HepG2 (cell line): ENCODE measurements around the gene SFRP4. TPM values are rescaled to one million over a fixed set of nuclear protein-coding genes. Genes with fewer than 3 reads are reported as not detected.

Experiments used
- CERS6 ChIP-seq: sonication (generic); formaldehyde crosslinking; IDR thresholded peaks from 2 replicates; pipeline ENCODE4 v1.5.0; 2020; ENCODE audit warnings: missing genetic modification reagents
- CTCF ChIP-seq: sonication (generic); formaldehyde crosslinking; IDR thresholded peaks from 2 replicates; pipeline ENCODE4 v1.5.0; 2020; ENCODE audit warnings: mild to moderate bottlenecking, missing genetic modification reagents, moderate library complexity
- FOXP1 ChIP-seq, 2 experiments: fragments of 450-650 bp in 1 of 2; IDR thresholded peaks; 2 replicates each; pipeline ENCODE4 v1.6.1; 2017 to 2018; ENCODE audit warnings: antibody characterized with exemption in 1 of 2
- GFI1 ChIP-seq: sonication (generic); formaldehyde crosslinking; IDR thresholded peaks from 2 replicates; pipeline ENCODE4 v1.5.0; 2020; ENCODE audit warnings: missing genetic modification reagents, mild to moderate bottlenecking, borderline replicate concordance
- MNT ChIP-seq: fragments of 450-650 bp; IDR thresholded peaks from 2 replicates; pipeline ENCODE4 v1.6.1; 2016
- PAX8 ChIP-seq: sonication (generic); formaldehyde crosslinking; IDR thresholded peaks from 2 replicates; pipeline ENCODE4 v1.8.0; 2022; ENCODE audit warnings: mild to moderate bottlenecking, missing genetic modification reagents, borderline replicate concordance
- POLR2A ChIP-seq, 2 experiments: IDR thresholded peaks; 2 replicates each; pipeline ENCODE4 v1.6.1; 2011; ENCODE audit warnings: low read depth in 2 of 2, low read length in 2 of 2, mild to moderate bottlenecking in 1 of 2, moderate library complexity in 1 of 2; ENCODE audit not compliant: insufficient read depth in 1 of 2
- PTBP1 ChIP-seq: fragments of 200-400 bp; formaldehyde crosslinking; IDR thresholded peaks from 2 replicates; pipeline ENCODE4 v1.6.1; 2018; ENCODE audit warnings: low read length, low read depth; ENCODE audit not compliant: poor library complexity, severe bottlenecking
- SIX4 ChIP-seq: sonication (generic); formaldehyde crosslinking; IDR thresholded peaks from 2 replicates; pipeline ENCODE4 v1.4.0; 2020; ENCODE audit warnings: missing genetic modification reagents
- SNRNP70 ChIP-seq: fragments of 200-400 bp; formaldehyde crosslinking; IDR thresholded peaks from 2 replicates; pipeline ENCODE4 v1.6.1; 2017; ENCODE audit warnings: mild to moderate bottlenecking, low read depth, low read length, moderate library complexity
- STAG1 ChIP-seq: sonication (generic); formaldehyde crosslinking; IDR thresholded peaks from 2 replicates; pipeline ENCODE4 v1.4.0; 2020; ENCODE audit warnings: missing genetic modification reagents
- ZMYM4 ChIP-seq: sonication (generic); formaldehyde crosslinking; IDR thresholded peaks from 2 replicates; pipeline ENCODE4 v1.8.1; 2023; ENCODE audit warnings: mild to moderate bottlenecking, missing genetic modification reagents
- ZNF256 ChIP-seq: sonication (generic); formaldehyde crosslinking; conservative IDR thresholded peaks from 2 replicates; pipeline ENCODE4 v1.4.0; 2020; ENCODE audit warnings: missing genetic modification reagents
- ZNF44 ChIP-seq: sonication (generic); formaldehyde crosslinking; IDR thresholded peaks from 2 replicates; pipeline ENCODE4 v1.5.1; 2020; ENCODE audit warnings: mild to moderate bottlenecking, missing genetic modification reagents
- ZNF816 ChIP-seq: sonication (generic); formaldehyde crosslinking; IDR thresholded peaks from 2 replicates; pipeline ENCODE4 v1.8.0; 2022; ENCODE audit warnings: missing genetic modification reagents, mild to moderate bottlenecking, borderline replicate concordance
- polyA plus RNA-seq, 8 experiments: library from polyadenylated mRNA; depleted of rRNA in 3 of 8; stranded (reverse) in 7 of 8; unstranded in 1 of 8; fragments of >200 nt; fragmentation: Illumina TruSeq in 4 of 8; extraction: Trizol in 4 of 8; gene quantifications; 2 replicates each; pipeline versions ENCODE4 v1.2.1 to v1.2.3, GENCODE V29; 2011 to 2016; ENCODE audit warnings: low read depth in 4 of 8, missing spikeins in 1 of 8, mixed read lengths in 1 of 8; ENCODE audit not compliant: insufficient read depth in 1 of 8
- total RNA-seq, 5 experiments: library from RNA; depleted of rRNA; stranded (reverse); fragments of >200 nt; fragmentation: Illumina TruSeq; extraction: Trizol; gene quantifications; 2 replicates each; pipeline ENCODE4 v1.2.3, GENCODE V29; 2016; ENCODE audit warnings: low read depth in 1 of 5
- TF ChIP-seq, protein P1 (sequence below): sonication (generic); formaldehyde crosslinking; IDR thresholded peaks from 2 replicates; pipeline ENCODE4; 2020; ENCODE audit warnings: missing genetic modification reagents, mild to moderate bottlenecking, borderline replicate concordance
- TF ChIP-seq, protein P2 (sequence below): sonication (generic); formaldehyde crosslinking; IDR thresholded peaks from 2 replicates; pipeline ENCODE4 v1.8.0; 2022; ENCODE audit warnings: mild to moderate bottlenecking, missing genetic modification reagents, borderline replicate concordance
- TF ChIP-seq, protein P3 (sequence below): sonication (generic); formaldehyde crosslinking; IDR thresholded peaks from 2 replicates; pipeline ENCODE4 v1.4.0; 2020; ENCODE audit warnings: missing genetic modification reagents, mild to moderate bottlenecking, borderline replicate concordance

SFRP4 gene
- total and polyA plus RNA-seq, 2 of the 13 experiments (the other 11 are each of a cell fraction or from before 2014, with no cell fraction given) = 0.96 to 1.8 TPM

GRCh38 chr7:37901236-37901827 lies 15.3 kb downstream of the SFRP4 start (continued):
- TF ChIP-seq, protein P1, sequence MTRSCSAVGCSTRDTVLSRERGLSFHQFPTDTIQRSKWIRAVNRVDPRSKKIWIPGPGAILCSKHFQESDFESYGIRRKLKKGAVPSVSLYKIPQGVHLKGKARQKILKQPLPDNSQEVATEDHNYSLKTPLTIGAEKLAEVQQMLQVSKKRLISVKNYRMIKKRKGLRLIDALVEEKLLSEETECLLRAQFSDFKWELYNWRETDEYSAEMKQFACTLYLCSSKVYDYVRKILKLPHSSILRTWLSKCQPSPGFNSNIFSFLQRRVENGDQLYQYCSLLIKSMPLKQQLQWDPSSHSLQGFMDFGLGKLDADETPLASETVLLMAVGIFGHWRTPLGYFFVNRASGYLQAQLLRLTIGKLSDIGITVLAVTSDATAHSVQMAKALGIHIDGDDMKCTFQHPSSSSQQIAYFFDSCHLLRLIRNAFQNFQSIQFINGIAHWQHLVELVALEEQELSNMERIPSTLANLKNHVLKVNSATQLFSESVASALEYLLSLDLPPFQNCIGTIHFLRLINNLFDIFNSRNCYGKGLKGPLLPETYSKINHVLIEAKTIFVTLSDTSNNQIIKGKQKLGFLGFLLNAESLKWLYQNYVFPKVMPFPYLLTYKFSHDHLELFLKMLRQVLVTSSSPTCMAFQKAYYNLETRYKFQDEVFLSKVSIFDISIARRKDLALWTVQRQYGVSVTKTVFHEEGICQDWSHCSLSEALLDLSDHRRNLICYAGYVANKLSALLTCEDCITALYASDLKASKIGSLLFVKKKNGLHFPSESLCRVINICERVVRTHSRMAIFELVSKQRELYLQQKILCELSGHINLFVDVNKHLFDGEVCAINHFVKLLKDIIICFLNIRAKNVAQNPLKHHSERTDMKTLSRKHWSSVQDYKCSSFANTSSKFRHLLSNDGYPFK (CRISPR knock-in tag) = no peak
- TF ChIP-seq FOXP1 (IDR thresholded peaks at IDR 0.05) (no peak), FOXP1 (CRISPR knock-in tag; IDR thresholded peaks at IDR 0.05) (no peak), ZMYM4 (CRISPR knock-in tag) (no peak), SIX4 (CRISPR knock-in tag) (no peak), PTBP1 (no peak), MNT (no peak), SNRNP70 (no peak), PAX8 (no peak), GFI1 (no peak), ZNF44 (no peak), ZNF256 (CRISPR knock-in tag) (no peak), POLR2A (IDR thresholded peaks at IDR 0.05; ENCODE audit: insufficient read depth in 1 of 2, low read depth in 2 of 2, low read length in 2 of 2) (no peak), CERS6 (CRISPR knock-in tag) (no peak), ZNF816 (CRISPR knock-in tag) (no peak), CTCF (CRISPR knock-in tag) (peak; percentile 70), STAG1 (CRISPR knock-in tag) (peak; percentile 82)
- TF ChIP-seq, protein P2, sequence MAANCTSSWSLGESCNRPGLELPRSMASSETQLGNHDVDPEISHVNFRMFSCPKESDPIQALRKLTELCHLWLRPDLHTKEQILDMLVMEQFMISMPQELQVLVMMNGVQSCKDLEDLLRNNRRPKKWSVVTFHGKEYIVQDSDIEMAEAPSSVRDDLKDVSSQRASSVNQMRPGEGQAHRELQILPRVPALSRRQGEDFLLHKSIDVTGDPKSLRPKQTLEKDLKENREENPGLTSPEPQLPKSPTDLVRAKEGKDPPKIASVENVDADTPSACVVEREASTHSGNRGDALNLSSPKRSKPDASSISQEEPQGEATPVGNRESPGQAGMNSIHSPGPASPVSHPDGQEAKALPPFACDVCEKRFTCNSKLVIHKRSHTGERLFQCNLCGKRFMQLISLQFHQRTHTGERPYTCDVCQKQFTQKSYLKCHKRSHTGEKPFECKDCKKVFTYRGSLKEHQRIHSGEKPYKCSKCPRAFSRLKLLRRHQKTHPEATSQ (CRISPR knock-in tag) = no peak
- TF ChIP-seq, protein P3, sequence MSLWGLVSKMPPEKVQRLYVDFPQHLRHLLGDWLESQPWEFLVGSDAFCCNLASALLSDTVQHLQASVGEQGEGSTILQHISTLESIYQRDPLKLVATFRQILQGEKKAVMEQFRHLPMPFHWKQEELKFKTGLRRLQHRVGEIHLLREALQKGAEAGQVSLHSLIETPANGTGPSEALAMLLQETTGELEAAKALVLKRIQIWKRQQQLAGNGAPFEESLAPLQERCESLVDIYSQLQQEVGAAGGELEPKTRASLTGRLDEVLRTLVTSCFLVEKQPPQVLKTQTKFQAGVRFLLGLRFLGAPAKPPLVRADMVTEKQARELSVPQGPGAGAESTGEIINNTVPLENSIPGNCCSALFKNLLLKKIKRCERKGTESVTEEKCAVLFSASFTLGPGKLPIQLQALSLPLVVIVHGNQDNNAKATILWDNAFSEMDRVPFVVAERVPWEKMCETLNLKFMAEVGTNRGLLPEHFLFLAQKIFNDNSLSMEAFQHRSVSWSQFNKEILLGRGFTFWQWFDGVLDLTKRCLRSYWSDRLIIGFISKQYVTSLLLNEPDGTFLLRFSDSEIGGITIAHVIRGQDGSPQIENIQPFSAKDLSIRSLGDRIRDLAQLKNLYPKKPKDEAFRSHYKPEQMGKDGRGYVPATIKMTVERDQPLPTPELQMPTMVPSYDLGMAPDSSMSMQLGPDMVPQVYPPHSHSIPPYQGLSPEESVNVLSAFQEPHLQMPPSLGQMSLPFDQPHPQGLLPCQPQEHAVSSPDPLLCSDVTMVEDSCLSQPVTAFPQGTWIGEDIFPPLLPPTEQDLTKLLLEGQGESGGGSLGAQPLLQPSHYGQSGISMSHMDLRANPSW (CRISPR knock-in tag) = no peak
